PC-9 (cell line): ENCODE measurements around the gene NAA10. TPM values are rescaled to one million over a fixed set of nuclear protein-coding genes. Genes with fewer than 3 reads are reported as not detected.

Experiments used
- BruUV-seq: library from RNA; stranded (reverse); fragments of 400-500 nt; replicated peaks from 2 replicates; lab custom pipeline; 2021; lab: Mats Ljungman, UMichigan
- CTCF ChIA-PET: fragments of 300-600 bp; sonication (Branson Sonifier 250); formaldehyde crosslinking; loops from one replicate; lab custom pipeline; 2022; ENCODE audit warnings: antibody characterized with exemption; lab: Charles Lee
- POLR2A ChIA-PET: fragments of 300-600 bp; sonication (Branson Sonifier 250); formaldehyde crosslinking; loops from one replicate; lab custom pipeline; 2022; ENCODE audit warnings: antibody characterized with exemption; ENCODE audit not compliant: unreplicated experiment; lab: Charles Lee
- DNase-seq, 2 experiments: peaks; one replicate each; pipeline versions ENCODE4 v3.0.0 to v3.0.0-alpha.2; 2015 to 2022; ENCODE audit warnings: mixed read lengths in 1 of 2
- H2AFZ ChIP-seq: fragments of 200-600 bp; sonication (generic); 2 replicates; pipeline ENCODE4 v1.8.1; 2017; ENCODE audit warnings: antibody characterized with exemption
- H3F3A ChIP-seq: fragments of 200-600 bp; sonication (generic); 2 replicates; pipeline ENCODE4 v1.8.1; 2017; ENCODE audit warnings: antibody characterized with exemption, mild to moderate bottlenecking, low read depth; ENCODE audit not compliant: insufficient read depth
- H3K27ac ChIP-seq: fragments of 200-600 bp; sonication (generic); 2 replicates; pipeline ENCODE4 v1.6.1; 2016; ENCODE audit warnings: mixed run types
- H3K27me3 ChIP-seq: fragments of 200-600 bp; sonication (generic); 2 replicates; pipeline ENCODE4 v1.6.1; 2016; ENCODE audit warnings: low read depth, mixed run types; ENCODE audit not compliant: insufficient read depth
- H3K36me3 ChIP-seq: fragments of 200-600 bp; sonication (generic); 2 replicates; pipeline ENCODE4 v1.6.1; 2016; ENCODE audit warnings: low read depth, mixed run types
- H3K4me1 ChIP-seq: fragments of 200-600 bp; sonication (generic); replicated peaks from 2 replicates; pipeline ENCODE4 v1.6.1; 2016; ENCODE audit warnings: mixed run types; ENCODE audit not compliant: insufficient read depth
- H3K4me2 ChIP-seq: fragments of 200-600 bp; sonication (generic); 2 replicates; pipeline ENCODE4 v1.6.1; 2017; ENCODE audit warnings: mixed run types
- H3K4me3 ChIP-seq: fragments of 200-600 bp; sonication (generic); 2 replicates; pipeline ENCODE4 v1.6.1; 2016; ENCODE audit warnings: mixed run types
- H3K79me2 ChIP-seq: fragments of 200-600 bp; sonication (generic); 2 replicates; pipeline ENCODE4 v1.6.1; 2017; ENCODE audit warnings: low read depth, mixed run types
- H3K9me2 ChIP-seq: fragments of 200-600 bp; sonication (generic); 2 replicates; pipeline ENCODE4 v1.8.1; 2017; ENCODE audit warnings: mild to moderate bottlenecking; ENCODE audit not compliant: insufficient read depth
- H3K9me3 ChIP-seq: fragments of 200-600 bp; sonication (generic); 2 replicates; pipeline ENCODE4 v1.8.1; 2016; ENCODE audit warnings: low read depth; ENCODE audit not compliant: insufficient read depth
- H4K20me1 ChIP-seq: fragments of 200-600 bp; sonication (generic); 2 replicates; pipeline ENCODE4 v1.8.1; 2017; ENCODE audit not compliant: insufficient read depth
- CTCF ChIP-seq: fragments of 200-600 bp; sonication (generic); conservative IDR thresholded peaks from 2 replicates; pipeline ENCODE4 v1.6.1; 2017; ENCODE audit warnings: mixed run types, antibody characterized with exemption, mild to moderate bottlenecking, moderate library complexity
- EZH2 ChIP-seq: fragments of 200-600 bp; sonication (generic); IDR thresholded peaks from 2 replicates; pipeline ENCODE4 v1.8.0; 2017; ENCODE audit warnings: antibody characterized with exemption, low read depth
- intact Hi-C: fragments of 100-400 bp; cut with micrococcal nuclease; formaldehyde crosslinking; loops from one replicate; pipeline ENCODE4 v1.10.0; 2022; ENCODE audit not compliant: unreplicated experiment
- total RNA-seq: library from RNA; stranded (reverse); gene quantifications from 2 replicates; pipeline ENCODE4 v1.2.3, GENCODE V29; 2021

NAA10 gene
- total RNA-seq, 1 experiment from 2014 or later = 181 TPM

- Histone ChIP-seq H3K36me3 (no peaks in the 10 kb centered on the region), H4K20me1 (peaks cover 56% of the 10 kb centered on the region), H2AFZ (no peak overlapping the region), H3K4me2 (peak overlapping the region; percentile 89; the same call in 1 of the 2 replicates), H3K27me3 (no peaks in the 10 kb centered on the region), H3K4me3 (no peak overlapping the region), H3K27ac (no peak overlapping the region), H3F3A (peaks cover 4% of the 10 kb centered on the region; the same call in 1 of the 2 replicates), H3K9me3 (no peaks in the 10 kb centered on the region), H3K9me2 (no peaks in the 10 kb centered on the region), H3K4me1 (no peaks in the 10 kb centered on the region; the same call in 1 of the 2 replicates), H3K79me2 (peaks cover 64% of the 10 kb centered on the region)
- ChIA-PET CTCF (no interaction called here), POLR2A (interaction anchor here (0.6 kb wide), 1 partner anchor 99 kb away, joined by 4 read pairs; no protein-coding TSS in a partner anchor)
- BruUV-seq = no TSS peak
- intact Hi-C loops = no loop called here
- DNase-seq = no peak
- TF ChIP-seq EZH2 (no peak), CTCF (no peak)
Observed at GRCh38 chrX:153968255-153968654, 33.4 kb upstream of the NAA10 start.

GRCh38 chrX:153967536-153968224, 32.8 kb upstream of the NAA10 start:
- Histone ChIP-seq H3F3A (no peaks in the 10 kb centered on the region), H3K4me3 (no peak overlapping the region), H2AFZ (no peak overlapping the region), H3K36me3 (no peaks in the 10 kb centered on the region), H3K4me1 (no peaks in the 10 kb centered on the region; the same call in 1 of the 2 replicates), H4K20me1 (peaks cover 56% of the 10 kb centered on the region), H3K9me3 (no peaks in the 10 kb centered on the region), H3K27me3 (no peaks in the 10 kb centered on the region), H3K27ac (no peak overlapping the region), H3K4me2 (no peak overlapping the region), H3K79me2 (peaks cover 64% of the 10 kb centered on the region), H3K9me2 (no peaks in the 10 kb centered on the region)
- ChIA-PET CTCF (no interaction called here), POLR2A (interaction anchor here (0.6 kb wide), 1 partner anchor 99 kb away, joined by 4 read pairs; no protein-coding TSS in a partner anchor)
- DNase-seq = no peak
- intact Hi-C loops = no loop called here
- TF ChIP-seq EZH2 = no peak
- BruUV-seq = no TSS peak

DNA sequence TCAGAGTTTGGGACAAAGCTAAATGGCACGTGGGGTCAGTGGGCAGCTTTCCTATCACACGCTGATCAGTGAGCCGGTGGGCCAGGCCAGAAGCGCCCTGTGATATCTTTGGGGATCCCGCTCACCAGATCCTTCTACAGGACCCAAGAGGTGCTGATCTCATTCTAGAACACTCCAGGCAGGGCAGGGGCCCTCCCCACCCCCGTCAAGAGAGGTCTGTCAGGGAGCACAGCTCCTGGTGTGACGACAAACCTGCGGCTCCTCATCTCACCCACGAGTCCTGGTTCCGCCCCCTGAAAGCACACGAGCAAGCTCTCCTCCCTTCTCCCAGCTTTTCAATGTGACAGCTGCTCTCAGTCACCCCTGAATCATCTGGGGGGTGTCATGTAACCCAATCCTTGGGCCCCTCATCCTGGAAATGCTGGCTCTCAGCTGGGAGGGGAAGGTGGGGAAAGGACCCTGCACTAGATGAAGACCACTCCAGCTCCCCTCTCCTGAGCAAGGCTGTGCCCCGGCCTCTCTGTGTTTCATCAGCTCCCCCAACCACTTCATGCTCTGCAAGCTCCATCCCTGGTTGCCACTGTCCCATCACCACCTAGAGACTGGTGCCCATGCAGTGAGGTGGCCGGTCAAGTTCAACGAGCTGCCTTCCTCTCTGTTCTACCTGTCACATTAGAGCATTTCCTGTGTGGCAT, 32.2 kb upstream of the NAA10 start:
- Histone ChIP-seq H3F3A (no peaks in the 10 kb centered on the region), H3K36me3 (no peaks in the 10 kb centered on the region), H3K27me3 (no peaks in the 10 kb centered on the region), H3K79me2 (peaks cover 64% of the 10 kb centered on the region), H2AFZ (no peak overlapping the region), H4K20me1 (peaks cover 56% of the 10 kb centered on the region), H3K9me2 (no peaks in the 10 kb centered on the region), H3K4me1 (no peaks in the 10 kb centered on the region; the same call in 1 of the 2 replicates), H3K4me2 (no peak overlapping the region), H3K9me3 (no peaks in the 10 kb centered on the region), H3K4me3 (no peak overlapping the region), H3K27ac (no peak overlapping the region)
- CTCF ChIA-PET = interaction anchor here (0.6 kb wide), 2 partner anchors 56 to 81 kb away, joined by 6 to 9 read pairs; no protein-coding TSS in a partner anchor
- TF ChIP-seq EZH2 = no peak
- no peak for TF ChIP-seq CTCF
- intact Hi-C loops = no loop called here
- POLR2A ChIA-PET = no interaction called here
- BruUV-seq = no TSS peak
- DNase-seq = no peak
